Caco-2 (cell line): Measurements from ENCODE around the gene AKNA. TPM values are rescaled to one million over a fixed set of nuclear protein-coding genes. Genes with fewer than 3 reads are reported as not detected.
"Not testable (repeated sequence)": the region's sequence is repeated elsewhere in the genome, so short reads cannot be mapped to it uniquely, and the experiment has no call there.

Source experiments
- BruUV-seq: library from RNA; stranded (reverse); fragments of 400-500 nt; replicated peaks from 2 replicates; lab custom pipeline; 2021; lab: Mats Ljungman, UMichigan
- CTCF ChIA-PET: fragments of 300-600 bp; sonication (Branson Sonifier 250); formaldehyde crosslinking; loops from one replicate; lab custom pipeline; 2022; ENCODE audit warnings: antibody characterized with exemption; lab: Charles Lee
- POLR2A ChIA-PET: fragments of 300-600 bp; sonication (Branson Sonifier 250); formaldehyde crosslinking; loops from one replicate; lab custom pipeline; 2022; ENCODE audit warnings: antibody characterized with exemption; lab: Charles Lee
- DNase-seq, 2 experiments: peaks; one replicate each; pipeline versions ENCODE4 v3.0.0 to v3.0.0-alpha.2; 2020 to 2022
- H3K27me3 ChIP-seq: replicated peaks from 2 replicates; pipeline ENCODE4 v1.6.0; 2011; ENCODE audit warnings: low read length; ENCODE audit not compliant: control insufficient read depth, insufficient read depth
- H3K36me3 ChIP-seq: 2 replicates; pipeline ENCODE4 v1.5.1; 2011; ENCODE audit warnings: low read length; ENCODE audit not compliant: control insufficient read depth, insufficient read depth
- H3K4me1 ChIP-seq: fragments of 250-450 bp; sonication (Bioruptor Pico); 2 replicates; pipeline ENCODE4 v1.5.1; 2020; ENCODE audit warnings: mild to moderate bottlenecking
- H3K4me3 ChIP-seq: 2 replicates; pipeline ENCODE4 v1.5.1; 2011; ENCODE audit warnings: low read depth, mild to moderate bottlenecking, control low read depth, low read length
- H3K9me3 ChIP-seq: fragments of 250-450 bp; sonication (Bioruptor Pico); 2 replicates; pipeline ENCODE4 v1.5.1; 2020; ENCODE audit warnings: mild to moderate bottlenecking, moderate library complexity
- H3K27ac Mint-ChIP-seq: one replicate; pipeline ENCODE4 v1.8.0; 2022; ENCODE audit warnings: mixed read lengths; ENCODE audit not compliant: unreplicated experiment
- H3K27me3 Mint-ChIP-seq: one replicate; pipeline ENCODE4 v1.8.0; 2022; ENCODE audit warnings: mixed read lengths; ENCODE audit not compliant: insufficient read depth, unreplicated experiment
- H3K36me3 Mint-ChIP-seq: one replicate; pipeline ENCODE4 v1.8.0; 2022; ENCODE audit warnings: mild to moderate bottlenecking, mixed read lengths; ENCODE audit not compliant: insufficient read depth, unreplicated experiment
- H3K4me1 Mint-ChIP-seq: one replicate; pipeline ENCODE4 v1.8.0; 2022; ENCODE audit warnings: low read depth, mixed read lengths; ENCODE audit not compliant: unreplicated experiment
- H3K4me3 Mint-ChIP-seq: one replicate; pipeline ENCODE4 v1.8.0; 2022; ENCODE audit warnings: mild to moderate bottlenecking, moderate library complexity, mixed read lengths; ENCODE audit not compliant: unreplicated experiment
- H3K9me3 Mint-ChIP-seq: one replicate; pipeline ENCODE4 v1.8.0; 2022; ENCODE audit warnings: mixed read lengths; ENCODE audit not compliant: unreplicated experiment
- intact Hi-C: fragments of 100-400 bp; cut with micrococcal nuclease; formaldehyde crosslinking; loops from one replicate; pipeline ENCODE4 v1.10.0; 2022; ENCODE audit not compliant: unreplicated experiment
- total RNA-seq: library from RNA; stranded (reverse); gene quantifications from 2 replicates; pipeline ENCODE4 v1.2.3, GENCODE V29; 2022
- TF ChIP-seq, protein P1 (sequence below), 2 experiments: fragments of 200-600 bp in 1 of 2; IDR thresholded peaks; 1 replicate in 1 of 2; 2 replicates in 1 of 2; pipeline versions ENCODE4 v1.5.1 to v1.8.0; 2011 to 2022; ENCODE audit warnings: antibody characterized with exemption in 1 of 2, control low read depth in 1 of 2, inconsistent platforms in 1 of 2, low read depth in 1 of 2, low read length in 1 of 2, mild to moderate bottlenecking in 1 of 2, moderate library complexity in 1 of 2; ENCODE audit not compliant: insufficient read depth in 1 of 2, severe bottlenecking in 1 of 2, unreplicated experiment in 1 of 2

The AKNA gene
- total RNA-seq, 1 experiment from 2014 or later = 57.8 TPM

DNA sequence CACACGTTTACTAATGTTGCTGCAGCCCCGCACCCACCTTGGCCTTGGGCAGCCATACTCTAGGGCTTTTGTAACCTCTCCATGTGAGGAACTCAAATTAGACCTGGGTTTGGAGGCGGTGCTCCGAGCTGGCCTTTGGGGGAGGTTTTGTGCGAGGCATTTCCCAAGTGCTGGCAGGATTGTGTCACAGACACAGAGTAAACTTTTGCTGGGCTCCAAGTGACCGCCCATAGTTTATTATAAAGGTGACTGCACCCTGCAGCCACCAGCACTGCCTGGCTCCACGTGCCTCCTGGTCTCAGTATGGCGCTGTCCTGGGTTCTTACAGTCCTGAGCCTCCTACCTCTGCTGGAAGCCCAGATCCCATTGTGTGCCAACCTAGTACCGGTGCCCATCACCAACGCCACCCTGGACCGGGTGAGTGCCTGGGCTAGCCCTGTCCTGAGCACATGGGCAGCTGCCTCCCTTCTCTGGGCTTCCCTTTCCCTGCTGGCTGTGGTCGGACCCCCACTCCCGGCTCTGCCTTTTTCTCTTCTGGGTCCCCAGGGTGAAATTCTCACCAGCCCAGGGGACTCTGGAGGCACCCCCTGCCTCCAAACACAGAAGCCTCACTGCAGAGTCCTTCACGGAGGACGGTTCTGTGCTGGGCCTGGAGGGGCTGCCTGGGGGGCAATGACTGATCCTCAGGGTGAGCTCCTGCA lies 64.8 kb downstream of the AKNA start, which contains the start of gene ORM1:
ORM1 (plus strand) TSS at position 268 of the 701 bp plus-strand sequence; CDS start at position 304, 36 bp downstream.
- H3K4me3 ChIP-seq, H3K9me3 Mint-ChIP-seq, H3K4me3 Mint-ChIP-seq, DNase-seq, intact Hi-C loops, H3K36me3 ChIP-seq, H3K27me3 Mint-ChIP-seq, CTCF ChIA-PET, H3K27me3 ChIP-seq, H3K4me1 Mint-ChIP-seq, H3K36me3 Mint-ChIP-seq, BruUV-seq, H3K27ac Mint-ChIP-seq, H3K4me1 ChIP-seq, H3K9me3 ChIP-seq, POLR2A ChIA-PET: not testable (repeated sequence)

DNA sequence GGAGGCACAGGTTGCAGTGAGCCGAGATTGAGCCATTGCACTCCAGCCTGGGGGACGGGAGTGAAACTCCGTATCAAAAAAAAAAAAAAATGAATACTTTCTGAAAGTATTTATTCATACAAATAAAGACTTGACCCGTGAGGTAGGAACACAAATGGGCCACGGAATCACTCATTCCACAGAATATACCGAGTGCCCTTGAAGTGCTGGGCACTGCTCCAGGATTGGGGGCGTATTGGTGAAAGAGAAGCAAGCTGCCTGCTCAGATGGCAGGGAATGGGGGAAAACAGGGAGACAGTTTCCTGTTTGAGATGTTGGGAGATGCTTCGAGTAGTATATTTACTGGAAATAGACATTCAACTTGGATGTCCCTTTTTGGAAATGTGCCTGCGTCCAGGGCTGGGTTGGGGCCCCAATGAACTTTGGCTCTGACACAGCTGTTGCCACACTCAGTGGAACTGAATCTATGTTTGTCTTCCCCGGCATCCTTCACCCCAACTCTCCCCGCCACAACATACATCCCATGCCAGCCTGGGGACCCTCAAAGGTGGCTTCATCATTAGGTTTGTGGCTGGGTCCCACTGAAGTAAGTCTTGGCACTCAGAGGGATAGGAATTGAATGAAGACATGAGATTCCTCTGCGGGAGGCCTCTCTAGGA lies 65.5 kb downstream of the AKNA start:
- POLR2A ChIA-PET = not testable (repeated sequence)

GRCh38 chr9:114321759-114322158 lies 66.0 kb downstream of the AKNA start:
- H3K36me3 ChIP-seq = no peaks in the 10 kb centered on the region
- Mint-ChIP-seq H3K36me3 (peaks cover 5% of the 10 kb centered on the region), H3K4me3 (no peak overlapping the region), H3K27me3 (no peaks in the 10 kb centered on the region), H3K27ac (no peak overlapping the region), H3K4me1 (peaks cover 8% of the 10 kb centered on the region), H3K9me3 (no peaks in the 10 kb centered on the region)
- no peaks in the 10 kb centered on the region for H3K27me3 ChIP-seq
- DNase-seq = no peak
- ChIA-PET CTCF (no interaction called here), POLR2A (no interaction called here)
- H3K9me3 ChIP-seq = no peaks in the 10 kb centered on the region
- BruUV-seq = no TSS peak
- TF ChIP-seq, protein P1, sequence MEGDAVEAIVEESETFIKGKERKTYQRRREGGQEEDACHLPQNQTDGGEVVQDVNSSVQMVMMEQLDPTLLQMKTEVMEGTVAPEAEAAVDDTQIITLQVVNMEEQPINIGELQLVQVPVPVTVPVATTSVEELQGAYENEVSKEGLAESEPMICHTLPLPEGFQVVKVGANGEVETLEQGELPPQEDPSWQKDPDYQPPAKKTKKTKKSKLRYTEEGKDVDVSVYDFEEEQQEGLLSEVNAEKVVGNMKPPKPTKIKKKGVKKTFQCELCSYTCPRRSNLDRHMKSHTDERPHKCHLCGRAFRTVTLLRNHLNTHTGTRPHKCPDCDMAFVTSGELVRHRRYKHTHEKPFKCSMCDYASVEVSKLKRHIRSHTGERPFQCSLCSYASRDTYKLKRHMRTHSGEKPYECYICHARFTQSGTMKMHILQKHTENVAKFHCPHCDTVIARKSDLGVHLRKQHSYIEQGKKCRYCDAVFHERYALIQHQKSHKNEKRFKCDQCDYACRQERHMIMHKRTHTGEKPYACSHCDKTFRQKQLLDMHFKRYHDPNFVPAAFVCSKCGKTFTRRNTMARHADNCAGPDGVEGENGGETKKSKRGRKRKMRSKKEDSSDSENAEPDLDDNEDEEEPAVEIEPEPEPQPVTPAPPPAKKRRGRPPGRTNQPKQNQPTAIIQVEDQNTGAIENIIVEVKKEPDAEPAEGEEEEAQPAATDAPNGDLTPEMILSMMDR (IDR thresholded peaks at IDR 0.05; ENCODE audit: insufficient read depth in 1 of 2, low read depth in 1 of 2, low read length in 1 of 2, severe bottlenecking in 1 of 2, unreplicated experiment in 1 of 2) = no peak
- no peaks in the 10 kb centered on the region; the same call in 1 of the 2 replicates for H3K4me1 ChIP-seq
- intact Hi-C loops = no loop called here
- no peak overlapping the region for H3K4me3 ChIP-seq

More for the DNA sequence above, 65.5 kb downstream of the AKNA start:
- intact Hi-C loops, H3K27me3 ChIP-seq, H3K27me3 Mint-ChIP-seq, H3K36me3 ChIP-seq, CTCF ChIA-PET, H3K4me3 Mint-ChIP-seq, DNase-seq, H3K27ac Mint-ChIP-seq, H3K4me3 ChIP-seq, H3K9me3 ChIP-seq, H3K4me1 ChIP-seq, BruUV-seq, H3K36me3 Mint-ChIP-seq, H3K9me3 Mint-ChIP-seq, H3K4me1 Mint-ChIP-seq: not testable (repeated sequence)

- H3K4me3 Mint-ChIP-seq, H3K9me3 ChIP-seq, H3K27me3 ChIP-seq, intact Hi-C loops, H3K9me3 Mint-ChIP-seq, H3K36me3 Mint-ChIP-seq, BruUV-seq, H3K27ac Mint-ChIP-seq, POLR2A ChIA-PET, CTCF ChIA-PET, H3K4me1 Mint-ChIP-seq, H3K27me3 Mint-ChIP-seq, H3K4me3 ChIP-seq, DNase-seq, H3K36me3 ChIP-seq, H3K4me1 ChIP-seq: not testable (repeated sequence)
These were observed 67.1 kb downstream of the AKNA start for GRCh38 chr9:114320710-114321109.
